ENCODE data around the gene PRKCZ. TPM values are rescaled to one million over a fixed set of nuclear protein-coding genes. Genes with fewer than 3 reads are reported as not detected.
"Not testable (repeated sequence)": the region's sequence is repeated elsewhere in the genome, so short reads cannot be mapped to it uniquely, and the experiment has no call there.

PRKCZ gene
- total RNA-seq, 1 experiment from 2014 or later = 1.9 TPM

DNA sequence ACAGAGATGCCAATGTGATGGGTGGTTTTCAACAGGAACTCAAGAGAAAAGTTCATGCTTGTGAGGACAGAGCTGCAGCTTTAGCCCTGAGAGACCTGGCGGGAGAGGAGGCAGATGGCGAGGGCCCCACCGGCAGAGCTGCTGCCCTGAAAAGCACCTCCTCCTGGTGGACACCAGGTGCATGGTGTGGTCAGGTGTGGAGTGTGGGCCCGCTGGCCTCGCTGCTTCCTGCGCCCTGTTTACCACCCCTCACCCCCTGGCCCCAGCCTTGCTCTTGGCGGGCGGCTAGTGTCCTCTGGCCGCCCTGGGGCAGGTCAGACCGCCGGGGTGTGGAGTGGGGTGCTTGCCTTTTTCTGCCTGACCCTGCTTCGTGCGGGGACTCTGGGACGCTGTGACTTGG lies 42.8 kb downstream of the PRKCZ start:
- POLR2A ChIA-PET (ENCODE audit: low non-redundant PET) = no interaction called here
- BruUV-seq (replicated peaks) = no TSS peak
- H3K27ac ChIP-seq (ENCODE audit: low read depth, low read length, poor library complexity, severe bottlenecking) = no peak overlapping the region
- H3K27me3 ChIP-seq (replicated peaks; ENCODE audit: insufficient read depth, low read depth, low read length, poor library complexity) = no peaks in the 10 kb centered on the region
- H3K9me3 ChIP-seq (ENCODE audit: low read depth, low read length, poor library complexity, severe bottlenecking) = no peaks in the 10 kb centered on the region
- intact Hi-C loops (cut with micrococcal nuclease; ENCODE audit: unreplicated experiment) = no loop called here
- CTCF ChIA-PET = no interaction called here
- no peak for DNase-seq (ENCODE audit: low spot score)
- H3K36me3 ChIP-seq (ENCODE audit: insufficient read depth, low read length, poor library complexity, severe bottlenecking) = no peaks in the 10 kb centered on the region
- TF ChIP-seq EZH2 (IDR thresholded peaks at IDR 0.05; ENCODE audit: borderline replicate concordance, low read depth, low read length, poor library complexity, severe bottlenecking) = no peak
- TF ChIP-seq, protein P1, sequence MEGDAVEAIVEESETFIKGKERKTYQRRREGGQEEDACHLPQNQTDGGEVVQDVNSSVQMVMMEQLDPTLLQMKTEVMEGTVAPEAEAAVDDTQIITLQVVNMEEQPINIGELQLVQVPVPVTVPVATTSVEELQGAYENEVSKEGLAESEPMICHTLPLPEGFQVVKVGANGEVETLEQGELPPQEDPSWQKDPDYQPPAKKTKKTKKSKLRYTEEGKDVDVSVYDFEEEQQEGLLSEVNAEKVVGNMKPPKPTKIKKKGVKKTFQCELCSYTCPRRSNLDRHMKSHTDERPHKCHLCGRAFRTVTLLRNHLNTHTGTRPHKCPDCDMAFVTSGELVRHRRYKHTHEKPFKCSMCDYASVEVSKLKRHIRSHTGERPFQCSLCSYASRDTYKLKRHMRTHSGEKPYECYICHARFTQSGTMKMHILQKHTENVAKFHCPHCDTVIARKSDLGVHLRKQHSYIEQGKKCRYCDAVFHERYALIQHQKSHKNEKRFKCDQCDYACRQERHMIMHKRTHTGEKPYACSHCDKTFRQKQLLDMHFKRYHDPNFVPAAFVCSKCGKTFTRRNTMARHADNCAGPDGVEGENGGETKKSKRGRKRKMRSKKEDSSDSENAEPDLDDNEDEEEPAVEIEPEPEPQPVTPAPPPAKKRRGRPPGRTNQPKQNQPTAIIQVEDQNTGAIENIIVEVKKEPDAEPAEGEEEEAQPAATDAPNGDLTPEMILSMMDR (conservative IDR thresholded peaks at IDR 0.05; ENCODE audit: low read depth, low read length) = no peak
- H3K4me1 ChIP-seq (ENCODE audit: insufficient read depth, low read length, poor library complexity, severe bottlenecking) = peaks cover 5% of the 10 kb centered on the region
- H3K4me3 ChIP-seq (ENCODE audit: low read depth, low read length, poor library complexity, severe bottlenecking) = no peak overlapping the region

DNA sequence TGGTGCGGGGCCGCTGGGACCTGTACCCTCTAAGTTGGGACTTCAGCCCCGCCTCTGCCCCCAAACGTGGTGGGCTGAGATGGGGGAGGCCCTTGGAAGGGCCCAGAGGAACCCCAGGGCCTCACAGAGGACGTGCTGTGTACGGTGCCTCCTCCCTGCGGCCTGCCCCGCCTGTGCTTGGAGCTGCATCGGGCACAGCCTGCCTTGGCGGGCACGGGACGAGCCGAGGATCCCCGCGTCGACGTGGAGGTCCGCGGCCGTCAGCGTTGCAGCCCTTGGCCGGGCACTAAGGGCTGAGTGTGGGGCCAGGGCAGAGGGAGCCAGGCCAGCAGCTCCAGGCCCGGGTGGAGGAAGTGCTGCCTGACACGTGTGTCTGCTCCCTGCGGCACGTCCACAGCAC lies 43.4 kb downstream of the PRKCZ start:
- H3K4me3 ChIP-seq (ENCODE audit: low read depth, low read length, poor library complexity, severe bottlenecking) = no peak overlapping the region
- ChIA-PET POLR2A (ENCODE audit: low non-redundant PET) (no interaction called here), CTCF (no interaction called here)
- BruUV-seq (replicated peaks) = no TSS peak
- no peak for DNase-seq (ENCODE audit: low spot score)
- peaks cover 2% of the 10 kb centered on the region for H3K4me1 ChIP-seq (ENCODE audit: insufficient read depth, low read length, poor library complexity, severe bottlenecking)
- intact Hi-C loops (cut with micrococcal nuclease; ENCODE audit: unreplicated experiment) = no loop called here
- no peaks in the 10 kb centered on the region for H3K27me3 ChIP-seq (replicated peaks; ENCODE audit: insufficient read depth, low read depth, low read length, poor library complexity)
- H3K27ac ChIP-seq (ENCODE audit: low read depth, low read length, poor library complexity, severe bottlenecking) = no peak overlapping the region
- H3K9me3 ChIP-seq (ENCODE audit: low read depth, low read length, poor library complexity, severe bottlenecking) = no peaks in the 10 kb centered on the region
- TF ChIP-seq, protein P1 (conservative IDR thresholded peaks at IDR 0.05; ENCODE audit: low read depth, low read length) = no peak
- no peaks in the 10 kb centered on the region for H3K36me3 ChIP-seq (ENCODE audit: insufficient read depth, low read length, poor library complexity, severe bottlenecking)

DNA sequence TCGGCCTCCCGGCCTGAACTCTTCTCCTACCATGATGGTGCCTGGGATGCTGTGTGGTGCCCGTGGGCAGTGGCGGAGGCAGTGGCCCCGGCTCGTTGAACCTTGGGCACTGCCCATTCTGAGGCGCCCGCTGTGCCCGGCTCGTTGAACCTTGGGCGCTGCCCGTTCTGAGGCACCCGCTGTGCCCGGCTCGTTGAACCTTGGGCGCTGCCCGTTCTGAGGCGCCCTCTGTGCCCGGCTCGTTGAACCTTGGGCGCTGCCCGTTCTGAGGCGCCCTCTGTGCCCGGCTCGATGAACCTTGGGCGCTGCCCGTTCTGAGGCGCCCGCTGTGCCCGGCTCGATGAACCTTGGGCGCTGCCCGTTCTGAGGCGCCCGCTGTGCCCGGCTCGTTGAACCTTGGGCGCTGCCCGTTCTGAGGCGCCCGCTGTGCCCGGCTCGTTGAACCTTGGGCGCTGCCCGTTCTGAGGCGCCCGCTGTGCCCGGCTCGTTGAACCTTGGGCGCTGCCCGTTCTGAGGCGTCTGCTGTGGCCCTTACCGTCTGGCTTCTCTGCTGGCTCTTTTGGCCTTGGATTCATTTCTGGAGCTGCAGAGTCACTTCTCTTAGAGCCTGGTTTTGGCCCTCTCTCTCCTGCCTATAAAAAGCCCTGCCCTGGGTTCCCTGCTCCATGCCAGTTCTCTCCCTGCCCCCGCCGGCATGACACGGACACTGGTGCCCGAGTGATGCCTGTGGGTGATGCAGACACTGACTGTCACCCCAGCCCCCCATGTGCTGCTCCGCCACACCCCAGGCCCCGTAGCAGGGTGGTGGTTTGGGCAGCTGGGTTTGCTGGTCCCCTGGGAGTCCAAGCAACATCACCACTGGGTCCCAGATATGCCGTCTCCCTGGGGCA lies 44.3 kb downstream of the PRKCZ start:
- H3K27ac ChIP-seq (ENCODE audit: low read depth, low read length, poor library complexity, severe bottlenecking); POLR2A ChIA-PET (ENCODE audit: low non-redundant PET); intact Hi-C loops (cut with micrococcal nuclease; ENCODE audit: unreplicated experiment); H3K9me3 ChIP-seq (ENCODE audit: low read depth, low read length, poor library complexity, severe bottlenecking); H3K4me1 ChIP-seq (ENCODE audit: insufficient read depth, low read length, poor library complexity, severe bottlenecking); H3K4me3 ChIP-seq (ENCODE audit: low read depth, low read length, poor library complexity, severe bottlenecking); DNase-seq (ENCODE audit: low spot score); BruUV-seq (replicated peaks); H3K36me3 ChIP-seq (ENCODE audit: insufficient read depth, low read length, poor library complexity, severe bottlenecking); H3K27me3 ChIP-seq (replicated peaks; ENCODE audit: insufficient read depth, low read depth, low read length, poor library complexity): not testable (repeated sequence)
- CTCF ChIA-PET = interaction anchor here (0.8 kb wide), 1 partner anchor 159 kb away, joined by 3 read pairs; no protein-coding TSS in a partner anchor

DNA sequence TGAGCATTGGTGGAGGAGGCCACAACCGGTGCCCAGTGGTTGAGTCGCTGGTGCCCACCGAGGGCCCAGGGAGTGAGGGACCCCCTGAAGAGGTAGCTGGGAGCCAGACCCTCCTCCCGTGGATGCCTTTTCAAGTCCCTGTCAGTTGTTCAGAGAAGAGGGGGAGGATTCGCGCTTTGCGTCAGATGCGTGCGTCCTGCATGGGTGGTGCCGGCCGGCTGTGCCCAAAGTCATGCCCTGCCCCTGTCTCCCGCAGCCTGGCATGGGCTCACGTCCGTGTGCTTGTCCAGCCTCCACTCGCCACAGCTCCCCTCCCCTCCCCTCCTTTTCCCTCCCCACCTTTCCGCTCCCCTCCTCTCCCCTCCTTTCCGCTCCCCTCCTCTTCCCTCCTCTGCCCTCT lies 45.2 kb downstream of the PRKCZ start:
- CTCF ChIA-PET = no interaction called here

More for the DNA sequence above, 45.2 kb downstream of the PRKCZ start:
- no peak for DNase-seq (ENCODE audit: low spot score)
- H3K9me3 ChIP-seq (ENCODE audit: low read depth, low read length, poor library complexity, severe bottlenecking) = no peaks in the 10 kb centered on the region
- BruUV-seq (replicated peaks) = no TSS peak
- intact Hi-C loops (cut with micrococcal nuclease; ENCODE audit: unreplicated experiment) = no loop called here
- H3K27ac ChIP-seq (ENCODE audit: low read depth, low read length, poor library complexity, severe bottlenecking) = no peak overlapping the region
- no peak overlapping the region for H3K4me3 ChIP-seq (ENCODE audit: low read depth, low read length, poor library complexity, severe bottlenecking)
- no peaks in the 10 kb centered on the region for H3K36me3 ChIP-seq (ENCODE audit: insufficient read depth, low read length, poor library complexity, severe bottlenecking)
- H3K27me3 ChIP-seq (replicated peaks; ENCODE audit: insufficient read depth, low read depth, low read length, poor library complexity) = no peaks in the 10 kb centered on the region
- no peaks in the 10 kb centered on the region for H3K4me1 ChIP-seq (ENCODE audit: insufficient read depth, low read length, poor library complexity, severe bottlenecking)
- POLR2A ChIA-PET (ENCODE audit: low non-redundant PET) = no interaction called here
- TF ChIP-seq, protein P1 (conservative IDR thresholded peaks at IDR 0.05; ENCODE audit: low read depth, low read length) = no peak
- TF ChIP-seq EZH2 (IDR thresholded peaks at IDR 0.05; ENCODE audit: borderline replicate concordance, low read depth, low read length, poor library complexity, severe bottlenecking) = no peak
